HG02973 (cell line): ENCODE measurements around the gene ADAM19.
A peak's percentile ranks its signal among the peaks of the same experiment; 100 is the strongest.

Experiments
- ATAC-seq: cut with Tn5 transposase; IDR thresholded peaks from one replicate; pipeline ENCODE4 v1.9.1; 2021; ENCODE audit warnings: moderate library complexity; ENCODE audit not compliant: unreplicated experiment

ADAM19 gene

GRCh38 chr5:157575381-157576020, at the start of gene ADAM19:
TSS of gene ADAM19 (minus strand) at chr5:157575775. CDS start at chr5:157575696, 79 bp downstream.
- no peak for ATAC-seq

GRCh38 chr5:157624144-157624543, 48.6 kb upstream of the ADAM19 start:
- ATAC-seq, result no peak

GRCh38 chr5:157620776-157621175, 45.2 kb upstream of the ADAM19 start:
- ATAC-seq, result no peak

- no peak for ATAC-seq
Observed at GRCh38 chr5:157618191-157618765, 42.7 kb upstream of the ADAM19 start.

GRCh38 chr5:157616785-157617184, 41.2 kb upstream of the ADAM19 start:
- ATAC-seq, result no peak

- ATAC-seq, result no peak
Observed at GRCh38 chr5:157613385-157614245, 38.0 kb upstream of the ADAM19 start.

GRCh38 chr5:157612581-157612980, 37.0 kb upstream of the ADAM19 start:
- ATAC-seq, result no peak

- peak; percentile 73 for ATAC-seq
Observed at GRCh38 chr5:157611571-157612476, 36.2 kb upstream of the ADAM19 start.

- no peak for ATAC-seq
Observed at GRCh38 chr5:157610990-157611389, 35.4 kb upstream of the ADAM19 start.

GRCh38 chr5:157608972-157609565, 33.5 kb upstream of the ADAM19 start:
- ATAC-seq, result no peak

- peak; percentile 32 for ATAC-seq
Observed at GRCh38 chr5:157607371-157608161, 32.0 kb upstream of the ADAM19 start.

- no peak for ATAC-seq
Observed at GRCh38 chr5:157606046-157606445, 30.5 kb upstream of the ADAM19 start.

GRCh38 chr5:157603333-157604190, 28.0 kb upstream of the ADAM19 start:
- no peak for ATAC-seq

GRCh38 chr5:157602505-157602904, 26.9 kb upstream of the ADAM19 start:
- peak; percentile 45 for ATAC-seq

GRCh38 chr5:157600252-157600651, 24.7 kb upstream of the ADAM19 start:
- ATAC-seq, result no peak

- no peak for ATAC-seq
Observed at GRCh38 chr5:157599565-157599964, 24.0 kb upstream of the ADAM19 start.

- ATAC-seq, result peak; percentile 37
Observed at GRCh38 chr5:157598350-157598936, 22.9 kb upstream of the ADAM19 start.

- no peak for ATAC-seq
Observed at GRCh38 chr5:157597277-157597676, 21.7 kb upstream of the ADAM19 start.
